ENCODE measurements around the gene TMEM45B.

DNA sequence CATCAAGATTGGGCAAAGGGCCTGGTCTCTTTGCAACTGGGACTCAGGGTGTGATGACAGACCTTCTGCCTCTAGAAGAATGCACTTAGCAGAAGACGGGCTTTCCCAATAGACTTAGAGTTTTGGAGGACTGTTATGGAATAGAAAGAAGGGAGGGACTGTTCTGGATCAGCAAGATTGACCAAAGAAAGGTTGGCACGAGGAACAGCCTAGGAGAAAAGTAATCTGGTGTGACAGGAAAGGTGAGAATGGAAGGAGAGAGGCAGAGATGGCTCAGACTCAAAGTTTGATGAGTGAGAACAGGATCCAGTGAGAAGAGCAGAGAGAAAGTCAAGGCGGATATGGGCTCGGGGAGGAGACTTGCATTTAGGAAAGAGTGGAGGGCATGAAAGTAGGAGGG, 23.0 kb upstream of the TMEM45B start:
- TF ChIP-seq, protein P1, sequence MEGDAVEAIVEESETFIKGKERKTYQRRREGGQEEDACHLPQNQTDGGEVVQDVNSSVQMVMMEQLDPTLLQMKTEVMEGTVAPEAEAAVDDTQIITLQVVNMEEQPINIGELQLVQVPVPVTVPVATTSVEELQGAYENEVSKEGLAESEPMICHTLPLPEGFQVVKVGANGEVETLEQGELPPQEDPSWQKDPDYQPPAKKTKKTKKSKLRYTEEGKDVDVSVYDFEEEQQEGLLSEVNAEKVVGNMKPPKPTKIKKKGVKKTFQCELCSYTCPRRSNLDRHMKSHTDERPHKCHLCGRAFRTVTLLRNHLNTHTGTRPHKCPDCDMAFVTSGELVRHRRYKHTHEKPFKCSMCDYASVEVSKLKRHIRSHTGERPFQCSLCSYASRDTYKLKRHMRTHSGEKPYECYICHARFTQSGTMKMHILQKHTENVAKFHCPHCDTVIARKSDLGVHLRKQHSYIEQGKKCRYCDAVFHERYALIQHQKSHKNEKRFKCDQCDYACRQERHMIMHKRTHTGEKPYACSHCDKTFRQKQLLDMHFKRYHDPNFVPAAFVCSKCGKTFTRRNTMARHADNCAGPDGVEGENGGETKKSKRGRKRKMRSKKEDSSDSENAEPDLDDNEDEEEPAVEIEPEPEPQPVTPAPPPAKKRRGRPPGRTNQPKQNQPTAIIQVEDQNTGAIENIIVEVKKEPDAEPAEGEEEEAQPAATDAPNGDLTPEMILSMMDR (IDR thresholded peaks at IDR 0.05) = no peak
- TF ChIP-seq EP300 (IDR thresholded peaks at IDR 0.05) = no peak
- TF ChIP-seq POLR2A (IDR thresholded peaks at IDR 0.05) = no peak
